Tibial nerve (tissue), 4 donors: Measurements from ENCODE around the gene PAN3.

Experiments
- EP300 ChIP-seq, 2 donors: sonication (generic); formaldehyde crosslinking; IDR thresholded peaks; one replicate each; pipeline ENCODE4 v1.6.1; 2017; ENCODE audit warnings: antibody characterized with exemption in 2 of 2, mild to moderate bottlenecking in 1 of 2
- TF ChIP-seq, protein P1 (sequence below), 5 experiments: fragments of 200-600 bp in 3 of 5; fragments of 450-650 bp in 2 of 5; sonication (generic) in 3 of 5; IDR thresholded peaks; one replicate each; pipeline ENCODE4 v1.5.1; 2016 to 2019; ENCODE audit warnings: antibody characterized with exemption in 5 of 5, mild to moderate bottlenecking in 3 of 5, moderate library complexity in 2 of 5

DNA sequence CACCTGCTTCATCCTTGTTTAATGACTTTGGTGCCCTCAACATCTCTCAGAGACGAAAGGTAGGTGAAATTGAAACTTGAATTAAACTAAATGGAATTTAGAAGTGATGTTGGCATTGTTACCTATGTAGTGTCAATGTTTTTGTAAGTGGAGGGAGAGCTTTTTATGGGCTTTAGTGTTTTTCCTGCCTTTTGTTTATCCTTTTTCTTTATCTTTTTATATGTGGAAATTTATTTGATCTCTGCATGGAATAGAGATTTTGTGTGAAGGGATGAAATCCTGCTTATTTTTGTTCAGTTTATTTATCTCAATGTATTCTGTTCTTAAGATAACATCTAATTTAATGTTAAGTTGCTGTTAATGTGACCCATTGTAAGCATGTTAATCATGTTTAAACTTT, 39.5 kb downstream of the PAN3 start:
- TF ChIP-seq, protein P1, sequence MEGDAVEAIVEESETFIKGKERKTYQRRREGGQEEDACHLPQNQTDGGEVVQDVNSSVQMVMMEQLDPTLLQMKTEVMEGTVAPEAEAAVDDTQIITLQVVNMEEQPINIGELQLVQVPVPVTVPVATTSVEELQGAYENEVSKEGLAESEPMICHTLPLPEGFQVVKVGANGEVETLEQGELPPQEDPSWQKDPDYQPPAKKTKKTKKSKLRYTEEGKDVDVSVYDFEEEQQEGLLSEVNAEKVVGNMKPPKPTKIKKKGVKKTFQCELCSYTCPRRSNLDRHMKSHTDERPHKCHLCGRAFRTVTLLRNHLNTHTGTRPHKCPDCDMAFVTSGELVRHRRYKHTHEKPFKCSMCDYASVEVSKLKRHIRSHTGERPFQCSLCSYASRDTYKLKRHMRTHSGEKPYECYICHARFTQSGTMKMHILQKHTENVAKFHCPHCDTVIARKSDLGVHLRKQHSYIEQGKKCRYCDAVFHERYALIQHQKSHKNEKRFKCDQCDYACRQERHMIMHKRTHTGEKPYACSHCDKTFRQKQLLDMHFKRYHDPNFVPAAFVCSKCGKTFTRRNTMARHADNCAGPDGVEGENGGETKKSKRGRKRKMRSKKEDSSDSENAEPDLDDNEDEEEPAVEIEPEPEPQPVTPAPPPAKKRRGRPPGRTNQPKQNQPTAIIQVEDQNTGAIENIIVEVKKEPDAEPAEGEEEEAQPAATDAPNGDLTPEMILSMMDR (IDR thresholded peaks at IDR 0.05), result no peak
- no peak for TF ChIP-seq EP300 (IDR thresholded peaks at IDR 0.05)
